Activated CD8-positive, alpha-beta memory T cell treated with anti-CD3 and anti-CD28 coated beads, Interleukin-2, amount 50 U/mL, for 4 hours (primary cell): ENCODE results near the gene KIF5A.
"Not testable (repeated sequence)": the region's sequence is repeated elsewhere in the genome, so short reads cannot be mapped to it uniquely, and the experiment has no call there.

Experiments used
- DNase-seq: peaks from one replicate; pipeline ENCODE4 v3.0.0-alpha.2; 2020

Gene KIF5A

GRCh38 chr12:57585156-57585555 is 35.3 kb downstream of the KIF5A start:
- no peak for DNase-seq

GRCh38 chr12:57586128-57586527 is 36.3 kb downstream of the KIF5A start:
- no peak for DNase-seq

GRCh38 chr12:57586832-57587429 is 37.1 kb downstream of the KIF5A start:
- no peak for DNase-seq

GRCh38 chr12:57588951-57589610 is 39.2 kb downstream of the KIF5A start:
- DNase-seq, result not testable (repeated sequence)

GRCh38 chr12:57590479-57590863 is 40.6 kb downstream of the KIF5A start:
- no peak for DNase-seq

- peak; percentile 72 for DNase-seq
Observed at GRCh38 chr12:57590864-57591781, 41.3 kb downstream of the KIF5A start, which contains the start of gene PIP4K2C. TSS of gene PIP4K2C (plus strand) at chr12:57591192. CDS start at chr12:57591290, 98 bp downstream.

- no peak for DNase-seq
Observed at GRCh38 chr12:57591782-57592325, 42.0 kb downstream of the KIF5A start.

- no peak for DNase-seq
Observed at GRCh38 chr12:57592551-57593165, 42.8 kb downstream of the KIF5A start.

GRCh38 chr12:57593187-57593586 is 43.3 kb downstream of the KIF5A start:
- DNase-seq, result no peak

GRCh38 chr12:57600395-57600794 is 50.6 kb downstream of the KIF5A start:
- DNase-seq, result no peak

- DNase-seq, result no peak
Observed at GRCh38 chr12:57602544-57602943, 52.7 kb downstream of the KIF5A start.

GRCh38 chr12:57603324-57603723 is 53.5 kb downstream of the KIF5A start:
- no peak for DNase-seq

GRCh38 chr12:57603815-57604453 is 54.1 kb downstream of the KIF5A start:
- DNase-seq, result no peak

- peak; percentile 39 for DNase-seq
Observed at GRCh38 chr12:57604454-57604991, 54.7 kb downstream of the KIF5A start, which contains the start of gene DTX3. TSS of gene DTX3 (plus strand) at chr12:57604824. CDS start at chr12:57606518, 1,694 bp downstream.

- no peak for DNase-seq
Observed at GRCh38 chr12:57604992-57605810, 55.4 kb downstream of the KIF5A start.

- no peak for DNase-seq
Observed at GRCh38 chr12:57605811-57606311, 56.0 kb downstream of the KIF5A start.

- no peak for DNase-seq
Observed at GRCh38 chr12:57606399-57606798, 56.6 kb downstream of the KIF5A start.

GRCh38 chr12:57606821-57607220 is 57.0 kb downstream of the KIF5A start:
- DNase-seq, result no peak

GRCh38 chr12:57607958-57608663 is 58.3 kb downstream of the KIF5A start:
- DNase-seq, result no peak
